ENCODE data around the gene PRRC1. TPM values are rescaled to one million over a fixed set of nuclear protein-coding genes. Genes with fewer than 3 reads are reported as not detected.

Gene PRRC1
- total and polyA plus RNA-seq, 2 experiments from 2014 or later = 31.9 to 33.9 TPM

GRCh38 chr5:127514816-127515215 lies 2.6 kb upstream of the PRRC1 start:
- H3K4me3 ChIP-seq = no peak overlapping the region
- H3K4me1 ChIP-seq (ENCODE audit: low read depth) = peaks cover 12% of the 10 kb centered on the region
- no peaks in the 10 kb centered on the region for H3K27me3 ChIP-seq
- no peak for DNase-seq (ENCODE audit: low read depth in 1 of 2, low spot score in 1 of 2)
- H3K9me3 ChIP-seq (ENCODE audit: low read depth) = no peaks in the 10 kb centered on the region
- H3K27ac ChIP-seq = no peak overlapping the region
- no peak for TF ChIP-seq CTCF (IDR thresholded peaks at IDR 0.05; ENCODE audit: low read depth, low read length)
- no peaks in the 10 kb centered on the region for H3K36me3 ChIP-seq

- Histone ChIP-seq H3K9me3 (ENCODE audit: low read depth) (no peaks in the 10 kb centered on the region), H3K27me3 (no peaks in the 10 kb centered on the region), H3K4me3 (no peak overlapping the region), H3K27ac (no peak overlapping the region), H3K36me3 (no peaks in the 10 kb centered on the region), H3K4me1 (ENCODE audit: low read depth) (peaks cover 12% of the 10 kb centered on the region)
- DNase-seq (ENCODE audit: low read depth in 1 of 2, low spot score in 1 of 2) = no peak
- no peak for TF ChIP-seq CTCF (IDR thresholded peaks at IDR 0.05; ENCODE audit: low read depth, low read length)
These were observed 1.6 kb upstream of the PRRC1 start for GRCh38 chr5:127515693-127516440.

GRCh38 chr5:127517110-127517479 lies 345 bp upstream of the PRRC1 start:
- Histone ChIP-seq H3K9me3 (ENCODE audit: low read depth) (no peaks in the 10 kb centered on the region), H3K36me3 (no peaks in the 10 kb centered on the region), H3K4me1 (ENCODE audit: low read depth) (peaks cover 12% of the 10 kb centered on the region), H3K4me3 (peak overlapping the region; percentile 84), H3K27ac (no peak overlapping the region), H3K27me3 (no peaks in the 10 kb centered on the region)
- TF ChIP-seq CTCF (IDR thresholded peaks at IDR 0.05; ENCODE audit: low read depth, low read length) = no peak
- no peak for DNase-seq (ENCODE audit: low read depth in 1 of 2, low spot score in 1 of 2)

- peak overlapping the region; percentile 95 for H3K27ac ChIP-seq
These were observed 830 bp downstream of the PRRC1 start for GRCh38 chr5:127518319-127518621.

GRCh38 chr5:127519527-127519926 lies 2.1 kb downstream of the PRRC1 start:
- Histone ChIP-seq H3K36me3 (peaks cover 12% of the 10 kb centered on the region), H3K4me3 (no peak overlapping the region), H3K27ac (no peak overlapping the region), H3K4me1 (ENCODE audit: low read depth) (peaks cover 12% of the 10 kb centered on the region), H3K9me3 (ENCODE audit: low read depth) (no peaks in the 10 kb centered on the region), H3K27me3 (no peaks in the 10 kb centered on the region)
- TF ChIP-seq CTCF (IDR thresholded peaks at IDR 0.05; ENCODE audit: low read depth, low read length) = no peak
- peak in 1 of 2 donors; percentile 28 for DNase-seq (ENCODE audit: low read depth in 1 of 2, low spot score in 1 of 2)

More at GRCh38 chr5:127518319-127518621, 830 bp downstream of the PRRC1 start:
- H3K36me3 ChIP-seq = no peaks in the 10 kb centered on the region
- DNase-seq (ENCODE audit: low read depth in 1 of 2, low spot score in 1 of 2) = no peak
- peaks cover 12% of the 10 kb centered on the region for H3K4me1 ChIP-seq (ENCODE audit: low read depth)
- no peaks in the 10 kb centered on the region for H3K9me3 ChIP-seq (ENCODE audit: low read depth)
- peak overlapping the region; percentile 84 for H3K4me3 ChIP-seq
- no peak for TF ChIP-seq CTCF (IDR thresholded peaks at IDR 0.05; ENCODE audit: low read depth, low read length)
- no peaks in the 10 kb centered on the region for H3K27me3 ChIP-seq
